Osteoblast (primary cell): Measurements from ENCODE around the gene ERAP2. TPM values are rescaled to one million over a fixed set of nuclear protein-coding genes. Genes with fewer than 3 reads are reported as not detected.

Source experiments
- DNase-seq: peaks from one replicate; pipeline ENCODE4 v3.0.0; 2011; ENCODE audit warnings: low spot score, mixed read lengths; ENCODE audit not compliant: insufficient read length; ENCODE audit errors: missing footprints
- H2AFZ ChIP-seq: 2 replicates; pipeline ENCODE4 v1.6.0; 2011; ENCODE audit warnings: mild to moderate bottlenecking, low read length
- H3K27ac ChIP-seq: 2 replicates; pipeline ENCODE4 v1.5.1; 2011; ENCODE audit warnings: mild to moderate bottlenecking, low read depth, low read length, moderate library complexity
- H3K27me3 ChIP-seq: 2 replicates; pipeline ENCODE4 v1.6.0; 2012; ENCODE audit warnings: mild to moderate bottlenecking, control low read depth, inconsistent platforms, low read length, moderate library complexity; ENCODE audit not compliant: insufficient read depth
- H3K36me3 ChIP-seq: 2 replicates; pipeline ENCODE4 v1.5.1; 2011; ENCODE audit warnings: mild to moderate bottlenecking, low read length, control low read depth, moderate library complexity; ENCODE audit not compliant: insufficient read depth
- H3K4me1 ChIP-seq: 2 replicates; pipeline ENCODE4 v1.5.1; 2011; ENCODE audit warnings: mild to moderate bottlenecking, low read length, control low read depth, moderate library complexity; ENCODE audit not compliant: insufficient read depth
- H3K4me2 ChIP-seq: 2 replicates; pipeline ENCODE4 v1.6.0; 2011; ENCODE audit warnings: mild to moderate bottlenecking, low read length; ENCODE audit not compliant: insufficient read depth
- H3K4me3 ChIP-seq: fragments of 200-600 bp; sonication (generic); 3 replicates; pipeline ENCODE4 v1.5.1; 2012; ENCODE audit warnings: mild to moderate bottlenecking, low read length, inconsistent platforms; ENCODE audit not compliant: insufficient read depth
- H3K79me2 ChIP-seq: 2 replicates; pipeline ENCODE4 v1.6.0; 2012; ENCODE audit warnings: mild to moderate bottlenecking, low read length, control low read depth, inconsistent platforms; ENCODE audit not compliant: insufficient read depth
- H3K9me3 ChIP-seq: 2 replicates; pipeline ENCODE4 v1.5.1; 2011; ENCODE audit warnings: low read depth, low read length, control low read depth
- H4K20me1 ChIP-seq: 2 replicates; pipeline ENCODE4 v1.6.0; 2012; ENCODE audit warnings: mild to moderate bottlenecking, low read length, control low read depth; ENCODE audit not compliant: insufficient read depth
- small RNA-seq: library from RNA; depleted of rRNA; stranded (forward); fragments of <200 nt; gene quantifications from one replicate; pipeline ENCODE3, GENCODE V24; 2012
- total RNA-seq: library from RNA; depleted of rRNA; stranded (reverse); fragments of >200 nt; gene quantifications from 2 replicates; pipeline ENCODE4 v1.2.3, GENCODE V29; 2012
- TF ChIP-seq, protein P1 (sequence below): IDR thresholded peaks from 2 replicates; pipeline ENCODE4 v1.5.1; 2011; ENCODE audit warnings: mild to moderate bottlenecking, low read depth, low read length, moderate library complexity; ENCODE audit errors: extremely low read depth

ERAP2 gene
- total RNA-seq, 1 donor, result 84.7 TPM

DNA sequence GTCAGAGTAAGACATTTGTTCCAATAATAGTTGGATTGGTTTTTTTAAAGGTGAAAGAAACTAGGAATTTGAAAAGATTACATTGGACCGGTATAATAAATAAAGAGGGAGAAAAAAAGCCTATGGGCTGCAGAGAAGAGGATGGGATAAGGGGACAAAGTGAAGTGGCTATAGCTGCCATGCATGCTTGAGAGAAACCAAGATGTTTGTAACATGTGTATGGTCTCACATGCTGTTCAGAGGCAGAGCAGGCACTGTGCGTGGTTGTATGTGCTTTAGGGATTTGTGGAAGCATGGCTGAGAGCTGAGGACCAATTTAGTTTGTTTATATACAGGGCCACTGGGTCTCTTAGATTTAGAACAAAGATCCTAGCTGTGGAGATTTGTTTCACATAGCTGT lies 92.3 kb downstream of the ERAP2 start:
- H3K36me3 ChIP-seq, result no peaks in the 10 kb centered on the region
- H3K27ac ChIP-seq, result peak overlapping the region; percentile 16
- no peak for DNase-seq
- H2AFZ ChIP-seq, result no peak overlapping the region
- H3K27me3 ChIP-seq, result no peaks in the 10 kb centered on the region
- H3K9me3 ChIP-seq, result no peaks in the 10 kb centered on the region
- no peak overlapping the region for H3K4me3 ChIP-seq
- H3K4me1 ChIP-seq, result peaks cover 21% of the 10 kb centered on the region
- H3K4me2 ChIP-seq, result no peak overlapping the region
- H4K20me1 ChIP-seq, result peaks cover 13% of the 10 kb centered on the region
- H3K79me2 ChIP-seq, result peaks cover 89% of the 10 kb centered on the region
- TF ChIP-seq, protein P1, sequence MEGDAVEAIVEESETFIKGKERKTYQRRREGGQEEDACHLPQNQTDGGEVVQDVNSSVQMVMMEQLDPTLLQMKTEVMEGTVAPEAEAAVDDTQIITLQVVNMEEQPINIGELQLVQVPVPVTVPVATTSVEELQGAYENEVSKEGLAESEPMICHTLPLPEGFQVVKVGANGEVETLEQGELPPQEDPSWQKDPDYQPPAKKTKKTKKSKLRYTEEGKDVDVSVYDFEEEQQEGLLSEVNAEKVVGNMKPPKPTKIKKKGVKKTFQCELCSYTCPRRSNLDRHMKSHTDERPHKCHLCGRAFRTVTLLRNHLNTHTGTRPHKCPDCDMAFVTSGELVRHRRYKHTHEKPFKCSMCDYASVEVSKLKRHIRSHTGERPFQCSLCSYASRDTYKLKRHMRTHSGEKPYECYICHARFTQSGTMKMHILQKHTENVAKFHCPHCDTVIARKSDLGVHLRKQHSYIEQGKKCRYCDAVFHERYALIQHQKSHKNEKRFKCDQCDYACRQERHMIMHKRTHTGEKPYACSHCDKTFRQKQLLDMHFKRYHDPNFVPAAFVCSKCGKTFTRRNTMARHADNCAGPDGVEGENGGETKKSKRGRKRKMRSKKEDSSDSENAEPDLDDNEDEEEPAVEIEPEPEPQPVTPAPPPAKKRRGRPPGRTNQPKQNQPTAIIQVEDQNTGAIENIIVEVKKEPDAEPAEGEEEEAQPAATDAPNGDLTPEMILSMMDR, result no peak

Small RNA genes lying within 50 kb of the gene (small RNA-seq; reads per million reads assigned to genes)
- gene RF00019, result not detected

Other genes with a start within 250 kb of the ERAP2 start
- gene CAST, start 214.1 kb upstream of the ERAP2 start, total RNA-seq, result 278 and 281 TPM in 2 replicates
- gene ERAP1, start 68.6 kb upstream of the ERAP2 start, total RNA-seq, result 44.2 and 48.0 TPM in 2 replicates
- gene LNPEP, start 59.6 kb downstream of the ERAP2 start, total RNA-seq, result 44.9 and 53.6 TPM in 2 replicates